GM12873 (cell line): ENCODE results near the gene DCDC2C.

Experiments used
- CTCF ChIP-seq: IDR thresholded peaks from 2 replicates; pipeline ENCODE4 v1.5.1; 2012; ENCODE audit warnings: low read depth, mild to moderate bottlenecking, moderate library complexity, low read length, control low read depth; ENCODE audit not compliant: insufficient read depth; ENCODE audit errors: missing control alignments

DCDC2C gene

GRCh38 chr2:3741867-3742602 is 38.7 kb downstream of the DCDC2C start:
- no peak for TF ChIP-seq CTCF

- no peak for TF ChIP-seq CTCF
These were observed 39.6 kb downstream of the DCDC2C start for GRCh38 chr2:3742743-3743508.

- no peak for TF ChIP-seq CTCF
These were observed 40.7 kb downstream of the DCDC2C start for GRCh38 chr2:3743951-3744555.

- TF ChIP-seq CTCF, result no peak
These were observed 42.5 kb downstream of the DCDC2C start for GRCh38 chr2:3745920-3746319.

- TF ChIP-seq CTCF, result no peak
These were observed 43.8 kb downstream of the DCDC2C start for GRCh38 chr2:3747032-3747654.

- TF ChIP-seq CTCF, result no peak
These were observed 44.5 kb downstream of the DCDC2C start for GRCh38 chr2:3747826-3748225.

- TF ChIP-seq CTCF, result no peak
These were observed 45.8 kb downstream of the DCDC2C start for GRCh38 chr2:3749201-3749600.
